GM12874 (cell line): Measurements from ENCODE around the gene EWSR1.

ENCODE experiments used
- TF ChIP-seq, protein P1 (sequence below): IDR thresholded peaks from 2 replicates; pipeline ENCODE4 v1.5.1; 2011; ENCODE audit warnings: low read depth, mild to moderate bottlenecking, control low read depth, low read length, moderate library complexity; ENCODE audit not compliant: insufficient read depth

Gene EWSR1

GRCh38 chr22:29245626-29246385 is 22.3 kb upstream of the EWSR1 start:
- TF ChIP-seq, protein P1, sequence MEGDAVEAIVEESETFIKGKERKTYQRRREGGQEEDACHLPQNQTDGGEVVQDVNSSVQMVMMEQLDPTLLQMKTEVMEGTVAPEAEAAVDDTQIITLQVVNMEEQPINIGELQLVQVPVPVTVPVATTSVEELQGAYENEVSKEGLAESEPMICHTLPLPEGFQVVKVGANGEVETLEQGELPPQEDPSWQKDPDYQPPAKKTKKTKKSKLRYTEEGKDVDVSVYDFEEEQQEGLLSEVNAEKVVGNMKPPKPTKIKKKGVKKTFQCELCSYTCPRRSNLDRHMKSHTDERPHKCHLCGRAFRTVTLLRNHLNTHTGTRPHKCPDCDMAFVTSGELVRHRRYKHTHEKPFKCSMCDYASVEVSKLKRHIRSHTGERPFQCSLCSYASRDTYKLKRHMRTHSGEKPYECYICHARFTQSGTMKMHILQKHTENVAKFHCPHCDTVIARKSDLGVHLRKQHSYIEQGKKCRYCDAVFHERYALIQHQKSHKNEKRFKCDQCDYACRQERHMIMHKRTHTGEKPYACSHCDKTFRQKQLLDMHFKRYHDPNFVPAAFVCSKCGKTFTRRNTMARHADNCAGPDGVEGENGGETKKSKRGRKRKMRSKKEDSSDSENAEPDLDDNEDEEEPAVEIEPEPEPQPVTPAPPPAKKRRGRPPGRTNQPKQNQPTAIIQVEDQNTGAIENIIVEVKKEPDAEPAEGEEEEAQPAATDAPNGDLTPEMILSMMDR: peak; percentile 98

- TF ChIP-seq, protein P1: no peak
These were observed 16.8 kb upstream of the EWSR1 start for GRCh38 chr22:29251265-29251664.

GRCh38 chr22:29251981-29252911 is 15.8 kb upstream of the EWSR1 start:
- TF ChIP-seq, protein P1: no peak

DNA sequence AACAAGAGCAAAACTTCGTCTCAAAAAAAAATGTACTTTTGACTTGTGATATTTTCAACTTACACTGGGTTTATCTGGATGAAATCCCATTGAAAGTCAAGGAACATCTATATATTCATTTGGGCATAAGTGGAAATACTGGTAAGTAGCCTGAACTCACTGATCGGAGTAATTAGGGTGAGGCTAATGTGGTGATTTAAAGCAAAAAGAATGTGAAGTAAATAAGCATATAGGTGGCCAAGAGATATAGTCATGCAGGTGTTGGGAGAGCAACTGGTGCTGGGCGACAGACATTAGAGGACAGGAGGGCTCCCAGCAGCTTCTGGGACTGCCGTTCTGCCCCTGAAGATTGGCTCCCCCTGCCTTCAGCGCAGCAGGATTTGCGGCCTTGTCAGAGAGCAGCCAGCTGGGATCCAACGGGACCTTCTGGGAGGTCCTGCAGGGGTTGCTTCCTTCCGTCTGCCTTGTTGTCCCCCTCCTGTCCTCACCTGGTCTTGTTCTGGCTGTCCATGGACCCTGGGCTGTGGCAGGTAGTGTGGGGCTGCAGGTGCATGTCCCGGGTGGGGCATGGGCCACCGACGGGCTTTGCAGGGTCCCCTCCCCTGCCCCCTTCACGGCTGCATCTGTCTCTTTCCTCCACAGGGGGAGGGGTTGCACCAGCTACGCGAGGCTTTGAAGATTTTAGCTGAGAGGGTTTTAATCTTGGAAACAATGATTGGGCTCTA is 14.3 kb upstream of the EWSR1 start:
- TF ChIP-seq, protein P1: no peak

DNA sequence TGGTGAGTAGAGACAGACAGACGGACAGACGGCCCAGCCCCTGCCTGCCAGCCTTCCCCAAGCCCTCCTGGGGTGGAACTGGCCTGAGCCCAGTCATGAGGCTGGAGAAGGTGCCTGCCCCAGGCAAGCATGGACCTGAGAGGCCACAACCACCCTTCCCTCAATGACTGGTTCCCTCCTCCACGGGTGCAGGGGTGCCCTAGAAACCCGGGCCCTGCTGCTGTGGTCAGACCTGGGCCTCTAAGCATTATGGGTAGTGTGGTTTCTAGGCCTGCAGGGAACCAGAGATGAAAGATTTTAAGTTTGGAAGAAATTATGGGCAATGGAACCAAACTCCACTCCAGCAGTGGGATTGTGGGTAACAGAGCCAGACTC is 13.8 kb upstream of the EWSR1 start:
- TF ChIP-seq, protein P1: no peak

- TF ChIP-seq, protein P1: no peak
These were observed 12.9 kb upstream of the EWSR1 start for GRCh38 chr22:29255064-29255621.
